Spleen (tissue), 11 donors: ENCODE data around the gene DDRGK1. TPM values are rescaled to one million over a fixed set of nuclear protein-coding genes. Genes with fewer than 3 reads are reported as not detected.

Experiments
- DNase-seq: peaks from one replicate; pipeline ENCODE4 v3.0.0-alpha.2; 2020
- H3K27ac ChIP-seq, 8 donors: fragments of 200-600 bp; sonication (generic) in 7 of 8; 1 replicate in 4 of 8; 2 replicates in 4 of 8; pipeline versions ENCODE4 v1.5.0 to v1.8.0; 2016 to 2021; ENCODE audit warnings: inconsistent platforms in 4 of 8, mild to moderate bottlenecking in 4 of 8, moderate library complexity in 1 of 8
- H3K27me3 ChIP-seq, 7 donors: fragments of 200-600 bp; sonication (generic) in 6 of 7; replicated peaks in 1 of 7; 1 replicate in 4 of 7; 2 replicates in 3 of 7; pipeline versions ENCODE4 v1.5.0 to v1.8.0; 2016 to 2021; ENCODE audit warnings: inconsistent platforms in 3 of 7, mild to moderate bottlenecking in 1 of 7
- H3K36me3 ChIP-seq, 6 donors: fragments of 200-600 bp; sonication (generic) in 5 of 6; 1 replicate in 4 of 6; 2 replicates in 2 of 6; pipeline versions ENCODE4 v1.5.0 to v1.8.0; 2016 to 2021; ENCODE audit warnings: inconsistent platforms in 2 of 6
- H3K4me1 ChIP-seq, 6 donors: fragments of 200-600 bp; sonication (generic) in 5 of 6; 1 replicate in 3 of 6; 2 replicates in 3 of 6; pipeline versions ENCODE4 v1.5.0 to v1.8.0; 2016 to 2021; ENCODE audit warnings: inconsistent platforms in 3 of 6
- H3K4me3 ChIP-seq, 8 donors: fragments of 200-600 bp; sonication (generic) in 7 of 8; 1 replicate in 4 of 8; 2 replicates in 4 of 8; pipeline versions ENCODE4 v1.5.0 to v1.8.0; 2016 to 2021; ENCODE audit warnings: inconsistent platforms in 4 of 8, mild to moderate bottlenecking in 4 of 8, moderate library complexity in 2 of 8
- H3K9me3 ChIP-seq, 8 donors: fragments of 200-600 bp; sonication (generic) in 7 of 8; 1 replicate in 4 of 8; 2 replicates in 4 of 8; pipeline versions ENCODE4 v1.5.0 to v1.8.0; 2016 to 2021; ENCODE audit warnings: inconsistent platforms in 4 of 8
- CTCF ChIP-seq, 11 experiments: fragments of 200-600 bp in 7 of 11; fragments of 450-650 bp in 4 of 11; sonication (generic) in 4 of 11; IDR thresholded peaks in 8 of 11; conservative IDR thresholded peaks in 3 of 11; 1 replicate in 7 of 11; 2 replicates in 4 of 11; pipeline versions ENCODE4 v1.4.0 to v1.8.0; 2016 to 2021; ENCODE audit warnings: antibody characterized with exemption in 11 of 11, inconsistent platforms in 4 of 11, mild to moderate bottlenecking in 1 of 11
- POLR2A ChIP-seq, 3 donors: fragments of 450-650 bp; IDR thresholded peaks; one replicate each; pipeline ENCODE4 v1.5.1; 2017; ENCODE audit warnings: antibody characterized with exemption in 3 of 3, mild to moderate bottlenecking in 1 of 3
- POLR2AphosphoS5 ChIP-seq, 3 donors: sonication (generic); formaldehyde crosslinking; IDR thresholded peaks; one replicate each; pipeline ENCODE4 v1.5.1; 2017; ENCODE audit warnings: antibody characterized with exemption in 3 of 3
- WGBS, 5 donors: extraction: QIAGEN DNeasy Blood & Tissue Kit in 3 of 5; methylation state at CpG; one replicate each; pipeline versions ENCODE4 v1.1.5 to v1.1.7; 2013 to 2018; 5-methylcytosine and 5-hydroxymethylcytosine counted together
- intact Hi-C: fragments of 100-400 bp; cut with DNase I; formaldehyde crosslinking; loops from one replicate; pipeline ENCODE4 v1.15.0; 2023; ENCODE audit warnings: low total_unique reads
- polyA plus RNA-seq, 3 donors: library from polyadenylated mRNA; stranded (reverse); fragments of 200-250 nt; gene quantifications; one replicate each; pipeline ENCODE4 v1.2.1, GENCODE V29; 2013
- total RNA-seq, 7 donors: library from RNA; depleted of rRNA in 3 of 7; stranded (reverse); fragments of >200 nt in 3 of 7; fragmentation: NEBNext Ultra II Directional in 4 of 7; extraction: Animal tissue kit (Norgen Biotek cat#: 25700) in 4 of 7; gene quantifications; one replicate each; pipeline versions ENCODE4 v1.1.0 to v1.2.1, GENCODE V29; 2016 to 2021
- donor health status: healthy with polysubstance abuse.
- donor health status: DM: no; HTN: no; CAD: no; lungs with moderate emphysema.
- donor health status: DM: no; HTN: no; CAD: no.
- donor health status: Bipolar disorder and iron deficiency.
- donor health status: healthy.
- donor health status: DM: no; HTN: no; CAD: no.
- donor health status: DM: yes; HTN: yes; CAD: no.

Gene DDRGK1
- total and polyA plus RNA-seq, 10 donors: 25.6 to 53.7 (median 42.2) TPM

GRCh38 chr20:3173610-3174441, 30.7 kb downstream of the DDRGK1 start:
- H3K36me3 ChIP-seq: no peaks in the 10 kb centered on the region
- peak in 3 of 11 experiments; percentile 7 to 23 (median 18) for TF ChIP-seq CTCF (IDR thresholded peaks at IDR 0.05 in 8 of 11, conservative IDR thresholded peaks at IDR 0.05 in 3 of 11)
- TF ChIP-seq POLR2A (IDR thresholded peaks at IDR 0.05): no peak
- TF ChIP-seq POLR2AphosphoS5 (IDR thresholded peaks at IDR 0.05): peak; percentile 4 to 72 (median 56)
- WGBS, 5 donors: 0 to 3% (median 2%) methylated on average over 42 to 84 of the region's 84 CpGs
- H3K4me3 ChIP-seq: peak overlapping the region; percentile 69 to 98 (median 82)
- H3K27ac ChIP-seq: peak overlapping the region in 4 of 8 donors; percentile 51 to 86 (median 70)
- DNase-seq: peak; percentile 97
- peaks cover 0 to 40% (median 23%) of the 10 kb centered on the region in 7 donors for H3K27me3 ChIP-seq
- no peaks in the 10 kb centered on the region for H3K9me3 ChIP-seq
- intact Hi-C loops: no loop called here
- H3K4me1 ChIP-seq: peaks cover 0 to 28% (median 16%) of the 10 kb centered on the region in 6 donors

- intact Hi-C loops: no loop called here
- TF ChIP-seq POLR2A (IDR thresholded peaks at IDR 0.05) (no peak), CTCF (IDR thresholded peaks at IDR 0.05 in 8 of 11, conservative IDR thresholded peaks at IDR 0.05 in 3 of 11) (no peak), POLR2AphosphoS5 (IDR thresholded peaks at IDR 0.05) (peak; percentile 31 to 52 (median 49))
- peak within 1 kb of the TSS; percentile 69 to 98 (median 82) for H3K4me3 ChIP-seq
Measured at GRCh38 chr20:3172933-3173609, 31.4 kb downstream of the DDRGK1 start, which contains the start of gene LZTS3. TSS of gene LZTS3 (minus strand) at chr20:3173549. CDS start at chr20:3167163, 6,386 bp downstream.

GRCh38 chr20:3172126-3172932, 32.2 kb downstream of the DDRGK1 start:
- no peak for TF ChIP-seq POLR2A (IDR thresholded peaks at IDR 0.05)
- TF ChIP-seq CTCF (IDR thresholded peaks at IDR 0.05 in 8 of 11, conservative IDR thresholded peaks at IDR 0.05 in 3 of 11): no peak
- no peak for TF ChIP-seq POLR2AphosphoS5 (IDR thresholded peaks at IDR 0.05)
- no peak for DNase-seq

More at GRCh38 chr20:3172933-3173609, 31.4 kb downstream of the DDRGK1 start, which contains the start of gene LZTS3:
- no peaks in the 10 kb centered on the region for H3K9me3 ChIP-seq
- no peaks in the 10 kb centered on the region for H3K36me3 ChIP-seq
- peak; percentile 90 for DNase-seq
- peak within 1 kb of the TSS in 6 of 8 donors; percentile 46 to 86 (median 65) for H3K27ac ChIP-seq
- peaks cover 0 to 48% (median 29%) of the 10 kb centered on the region in 7 donors for H3K27me3 ChIP-seq
- WGBS, 5 donors: 0 to 1% (median 0%) methylated on average over 24 to 62 of the region's 62 CpGs; no CpG with 5 or more reads in 1 of the 5 donors
- peaks cover 0 to 33% (median 18%) of the 10 kb centered on the region in 6 donors for H3K4me1 ChIP-seq

More at GRCh38 chr20:3172126-3172932, 32.2 kb downstream of the DDRGK1 start:
- WGBS, 5 donors: 33 to 59% (median 46%) methylated on average over 2 to 5 of the region's 5 CpGs
- H3K36me3 ChIP-seq: no peaks in the 10 kb centered on the region
- peak overlapping the region in 6 of 8 donors; percentile 76 to 98 (median 82) for H3K4me3 ChIP-seq
- H3K9me3 ChIP-seq: no peaks in the 10 kb centered on the region
- peak overlapping the region in 1 of 8 donors; percentile 67 for H3K27ac ChIP-seq
- H3K4me1 ChIP-seq: peaks cover 0 to 39% (median 20%) of the 10 kb centered on the region in 6 donors
- peaks cover 0 to 55% (median 37%) of the 10 kb centered on the region in 7 donors for H3K27me3 ChIP-seq
- intact Hi-C loops: no loop called here
